ES-I3 (cell line): ENCODE data around the gene SLC10A3.

ENCODE experiments used
- H3K36me3 ChIP-seq: 2 replicates; pipeline ENCODE4 v1.6.1; 2013; ENCODE audit warnings: mild to moderate bottlenecking, low read length, control low read depth, moderate library complexity; ENCODE audit not compliant: insufficient read depth
- H3K4me1 ChIP-seq: 2 replicates; pipeline ENCODE4 v1.6.1; 2013; ENCODE audit warnings: mild to moderate bottlenecking, control low read depth, low read length; ENCODE audit not compliant: insufficient read depth
- H3K9ac ChIP-seq: 2 replicates; pipeline ENCODE4 v1.6.1; 2013; ENCODE audit warnings: low read depth, mild to moderate bottlenecking, low read length, moderate library complexity
- H3K9me3 ChIP-seq: 2 replicates; pipeline ENCODE4 v1.6.1; 2013; ENCODE audit warnings: mild to moderate bottlenecking, low read length, moderate library complexity; ENCODE audit not compliant: control insufficient read depth, insufficient read depth

The SLC10A3 gene

GRCh38 chrX:154439841-154440240 lies 50.6 kb downstream of the SLC10A3 start:
- no peaks in the 10 kb centered on the region for H3K9me3 ChIP-seq
- H3K36me3 ChIP-seq = peaks cover 9% of the 10 kb centered on the region; the same call in 1 of the 2 replicates
- H3K4me1 ChIP-seq = no peaks in the 10 kb centered on the region; the same call in 1 of the 2 replicates
- no peak overlapping the region for H3K9ac ChIP-seq

- Histone ChIP-seq H3K9ac (peak overlapping the region; percentile 65), H3K9me3 (no peaks in the 10 kb centered on the region), H3K4me1 (no peaks in the 10 kb centered on the region), H3K36me3 (peaks cover 9% of the 10 kb centered on the region; the same call in 1 of the 2 replicates)
Observed at GRCh38 chrX:154437971-154438893, 52.2 kb downstream of the SLC10A3 start.
